ENCODE data around the gene SLC1A7.

- TF ChIP-seq CTCF (IDR thresholded peaks at IDR 0.05) (no peak), EZH2phosphoT487 (IDR thresholded peaks at IDR 0.05) (no peak)
Observed at GRCh38 chr1:53047737-53048736, 94.4 kb downstream of the SLC1A7 start.

Measured in neural progenitor cell (in vitro differentiated cells).